GM12872 (cell line): ENCODE data around the gene IGSF8.
A peak's percentile ranks its signal among the peaks of the same experiment; 100 is the strongest.

ENCODE experiments used
- CTCF ChIP-seq: IDR thresholded peaks from 3 replicates; pipeline ENCODE4 v1.5.1; 2011; ENCODE audit warnings: low read depth, mild to moderate bottlenecking, low read length, moderate library complexity; ENCODE audit not compliant: insufficient read depth

Gene IGSF8

DNA sequence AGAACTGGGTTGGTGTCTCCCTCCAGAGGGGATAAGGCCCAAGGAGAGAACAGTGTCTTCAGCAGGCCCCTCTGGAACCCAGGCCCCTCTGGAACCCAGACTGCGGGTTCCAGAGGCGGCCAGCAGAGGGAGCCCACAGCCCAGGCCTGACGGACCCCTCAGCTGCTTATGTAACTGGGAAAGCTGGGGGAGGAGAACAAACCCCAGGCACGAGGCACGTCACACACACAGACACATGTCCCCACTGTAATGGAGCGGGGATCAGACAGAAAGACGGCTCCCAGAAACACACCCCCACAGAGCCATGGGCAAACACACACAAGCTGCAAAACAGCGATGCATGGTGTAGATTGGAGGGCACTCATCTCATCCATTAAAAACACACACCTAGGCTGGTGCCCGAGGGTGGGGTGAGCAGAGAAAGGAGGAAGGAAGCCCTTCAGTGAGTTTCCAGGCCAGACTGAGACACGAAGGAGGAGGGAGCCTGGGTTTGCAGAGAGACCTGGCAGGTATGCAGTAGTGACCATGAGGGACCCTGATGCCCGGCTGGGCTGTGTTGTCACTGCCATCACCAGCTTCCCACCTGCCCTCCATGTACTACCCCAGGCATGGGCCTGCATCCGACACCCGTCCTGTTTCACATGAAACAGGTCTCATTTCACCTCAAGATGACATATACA is 2.8 kb upstream of the IGSF8 start:
- TF ChIP-seq CTCF: peak; percentile 98

- TF ChIP-seq CTCF: no peak
Measured at GRCh38 chr1:160099716-160100375, 1.4 kb upstream of the IGSF8 start.

- TF ChIP-seq CTCF: no peak
Measured at GRCh38 chr1:160098852-160099561, 588 bp upstream of the IGSF8 start.

GRCh38 chr1:160097151-160097910 is 1.1 kb downstream of the IGSF8 start:
- no peak for TF ChIP-seq CTCF

GRCh38 chr1:160096274-160097116 is 1.9 kb downstream of the IGSF8 start:
- TF ChIP-seq CTCF: no peak

GRCh38 chr1:160095382-160096105 is 2.9 kb downstream of the IGSF8 start:
- no peak for TF ChIP-seq CTCF
